Fibroblast of skin of back (primary cell): Measurements from ENCODE around the gene CHIA. TPM values are rescaled to one million over a fixed set of nuclear protein-coding genes. Genes with fewer than 3 reads are reported as not detected.

Source experiments
- DNase-seq: peaks from one replicate; pipeline ENCODE4 v3.0.0-alpha.2; 2013
- polyA plus RNA-seq, 2 experiments: library from polyadenylated mRNA; unstranded; fragments of 120-200 nt; gene quantifications; one replicate each; pipeline ENCODE4 v1.2.1, GENCODE V29; 2013; ENCODE audit not compliant: insufficient read length in 2 of 2

The CHIA gene
- polyA plus RNA-seq (2013, experiment 1 of 2; ENCODE audit: insufficient read length): not detected
- polyA plus RNA-seq (2013, experiment 2 of 2; ENCODE audit: insufficient read length): not detected

- no peak for DNase-seq
Measured at GRCh38 chr1:111290630-111291029, at the start of gene CHIA. Gene CHIA, plus strand, starts transcription at chr1:111290851. Its CDS starts 19,617 bp downstream, at chr1:111310468.

GRCh38 chr1:111241797-111242196 is 48.9 kb upstream of the CHIA start:
- DNase-seq: no peak

GRCh38 chr1:111242805-111243523 is 47.7 kb upstream of the CHIA start:
- DNase-seq: no peak

- no peak for DNase-seq
Measured at GRCh38 chr1:111247125-111247838, 43.4 kb upstream of the CHIA start.

- no peak for DNase-seq
Measured at GRCh38 chr1:111249960-111250359, 40.7 kb upstream of the CHIA start.

- no peak for DNase-seq
Measured at GRCh38 chr1:111251570-111251969, 39.1 kb upstream of the CHIA start.

- DNase-seq: no peak
Measured at GRCh38 chr1:111252786-111253185, 37.9 kb upstream of the CHIA start.

- no peak for DNase-seq
Measured at GRCh38 chr1:111253876-111254275, 36.8 kb upstream of the CHIA start.

- DNase-seq: no peak
Measured at GRCh38 chr1:111256988-111257658, 33.5 kb upstream of the CHIA start.

GRCh38 chr1:111267801-111268508 is 22.7 kb upstream of the CHIA start:
- no peak for DNase-seq

- DNase-seq: no peak
Measured at GRCh38 chr1:111269825-111270406, 20.7 kb upstream of the CHIA start.

- DNase-seq: no peak
Measured at GRCh38 chr1:111270771-111271463, 19.7 kb upstream of the CHIA start.

- DNase-seq: no peak
Measured at GRCh38 chr1:111271464-111271801, 19.2 kb upstream of the CHIA start.

GRCh38 chr1:111272081-111272480 is 18.6 kb upstream of the CHIA start:
- no peak for DNase-seq

- DNase-seq: no peak
Measured at GRCh38 chr1:111274653-111275052, 16.0 kb upstream of the CHIA start.

GRCh38 chr1:111275079-111275478 is 15.6 kb upstream of the CHIA start:
- DNase-seq: peak; percentile 26

GRCh38 chr1:111275780-111276433 is 14.7 kb upstream of the CHIA start:
- no peak for DNase-seq

- DNase-seq: no peak
Measured at GRCh38 chr1:111279144-111279543, 11.5 kb upstream of the CHIA start.

GRCh38 chr1:111280267-111280666 is 10.4 kb upstream of the CHIA start:
- DNase-seq: no peak

GRCh38 chr1:111281411-111281810 is 9.2 kb upstream of the CHIA start:
- DNase-seq: no peak

- DNase-seq: no peak
Measured at GRCh38 chr1:111283838-111284237, 6.8 kb upstream of the CHIA start.
